Measurements from ENCODE around the gene AHDC1. TPM values are rescaled to one million over a fixed set of nuclear protein-coding genes. Genes with fewer than 3 reads are reported as not detected.
A peak's percentile ranks its signal among the peaks of the same experiment; 100 is the strongest.

Gene AHDC1
- total and polyA plus RNA-seq, 9 of the 15 experiments (the other 6 are each of a cell fraction or from before 2014, with no cell fraction given): 0.21 to 36.4 (median 4.7) TPM

DNA sequence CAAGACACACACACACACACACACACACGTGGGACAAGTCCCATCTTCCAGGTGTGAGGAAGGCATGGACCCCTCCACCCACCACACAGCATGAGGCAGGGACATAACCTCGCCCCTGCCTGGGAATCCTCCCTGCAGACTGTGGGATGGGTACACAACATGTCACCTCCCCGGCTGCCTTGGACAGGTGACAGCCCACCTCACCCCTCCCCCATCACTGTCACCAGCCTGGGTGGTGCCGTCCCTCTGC lies 40.7 kb downstream of the AHDC1 start (continued):
- TF ChIP-seq, protein P1, sequence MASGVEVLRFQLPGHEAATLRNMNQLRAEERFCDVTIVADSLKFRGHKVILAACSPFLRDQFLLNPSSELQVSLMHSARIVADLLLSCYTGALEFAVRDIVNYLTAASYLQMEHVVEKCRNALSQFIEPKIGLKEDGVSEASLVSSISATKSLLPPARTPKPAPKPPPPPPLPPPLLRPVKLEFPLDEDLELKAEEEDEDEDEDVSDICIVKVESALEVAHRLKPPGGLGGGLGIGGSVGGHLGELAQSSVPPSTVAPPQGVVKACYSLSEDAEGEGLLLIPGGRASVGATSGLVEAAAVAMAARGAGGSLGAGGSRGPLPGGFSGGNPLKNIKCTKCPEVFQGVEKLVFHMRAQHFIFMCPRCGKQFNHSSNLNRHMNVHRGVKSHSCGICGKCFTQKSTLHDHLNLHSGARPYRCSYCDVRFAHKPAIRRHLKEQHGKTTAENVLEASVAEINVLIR (CRISPR knock-in tag; IDR thresholded peaks at IDR 0.05): no peak
- TF ChIP-seq ZBTB7A (IDR thresholded peaks at IDR 0.05; ENCODE audit: borderline replicate concordance, control insufficient read depth, low read depth, low read length): 0 out of 2 replicates have a peak, but pooled peaks have one; percentile 28
- TF ChIP-seq, protein P2, sequence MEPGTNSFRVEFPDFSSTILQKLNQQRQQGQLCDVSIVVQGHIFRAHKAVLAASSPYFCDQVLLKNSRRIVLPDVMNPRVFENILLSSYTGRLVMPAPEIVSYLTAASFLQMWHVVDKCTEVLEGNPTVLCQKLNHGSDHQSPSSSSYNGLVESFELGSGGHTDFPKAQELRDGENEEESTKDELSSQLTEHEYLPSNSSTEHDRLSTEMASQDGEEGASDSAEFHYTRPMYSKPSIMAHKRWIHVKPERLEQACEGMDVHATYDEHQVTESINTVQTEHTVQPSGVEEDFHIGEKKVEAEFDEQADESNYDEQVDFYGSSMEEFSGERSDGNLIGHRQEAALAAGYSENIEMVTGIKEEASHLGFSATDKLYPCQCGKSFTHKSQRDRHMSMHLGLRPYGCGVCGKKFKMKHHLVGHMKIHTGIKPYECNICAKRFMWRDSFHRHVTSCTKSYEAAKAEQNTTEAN (CRISPR knock-in tag; IDR thresholded peaks at IDR 0.05): 0 out of 2 replicates have a peak, but pooled peaks have one; percentile 7
- TF ChIP-seq, protein P3, sequence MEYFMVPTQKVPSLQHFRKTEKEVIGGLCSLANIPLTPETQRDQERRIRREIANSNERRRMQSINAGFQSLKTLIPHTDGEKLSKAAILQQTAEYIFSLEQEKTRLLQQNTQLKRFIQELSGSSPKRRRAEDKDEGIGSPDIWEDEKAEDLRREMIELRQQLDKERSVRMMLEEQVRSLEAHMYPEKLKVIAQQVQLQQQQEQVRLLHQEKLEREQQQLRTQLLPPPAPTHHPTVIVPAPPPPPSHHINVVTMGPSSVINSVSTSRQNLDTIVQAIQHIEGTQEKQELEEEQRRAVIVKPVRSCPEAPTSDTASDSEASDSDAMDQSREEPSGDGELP (CRISPR knock-in tag; IDR thresholded peaks at IDR 0.05; ENCODE audit: borderline replicate concordance): no peak; the same call in 1 of the 2 replicates

DNA sequence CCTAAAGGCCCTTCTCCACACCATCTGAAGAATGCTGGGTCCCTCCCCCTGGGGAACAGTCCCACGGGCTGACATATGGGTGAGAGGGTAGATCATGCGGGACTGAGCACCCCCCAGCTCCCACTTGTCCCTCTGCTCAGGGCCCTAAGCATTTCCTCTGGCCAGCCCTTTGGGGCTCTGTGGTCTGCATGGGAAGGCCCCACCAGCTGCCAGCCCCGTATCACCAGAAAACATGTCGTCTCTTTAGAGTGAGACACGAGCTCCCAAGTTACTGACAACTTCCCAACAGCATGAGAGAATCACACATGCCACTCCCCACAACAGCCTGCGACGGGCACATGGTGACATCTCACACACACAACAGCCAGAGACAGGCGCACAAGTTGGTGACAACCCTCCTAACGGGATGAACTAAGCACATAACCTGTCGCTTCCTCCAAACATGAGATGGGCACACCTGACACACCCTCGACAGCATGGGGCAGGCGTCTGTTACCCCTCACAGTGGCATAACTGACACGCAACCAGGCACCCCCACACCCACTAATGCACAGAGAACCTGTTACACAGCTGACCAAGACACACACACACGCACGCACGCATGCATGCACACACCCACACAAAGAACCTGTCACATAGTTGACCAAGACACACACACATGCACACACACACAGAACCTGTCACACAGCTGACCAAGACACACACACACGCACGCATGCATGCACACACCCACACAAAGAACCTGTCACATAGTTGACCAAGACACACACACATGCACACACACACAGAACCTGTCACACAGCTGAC lies 41.2 kb downstream of the AHDC1 start:
- POLR2A ChIA-PET: interaction anchor here (0.6 to 0.7 kb wide), 2 partner anchors 19 to 58 kb away, joined by 3 read pairs; no protein-coding TSS in a partner anchor
- ATAC-seq (peak; percentile 2), DNase-seq (ENCODE audit: extremely low read depth in 1 of 4, low spot score in 3 of 4) (no peak), FAIRE-seq (peak; percentile 96)
- TF ChIP-seq TAF15 (IDR thresholded peaks at IDR 0.05; ENCODE audit: low read depth, low read length) (no peak), KAT7 (CRISPR knock-in tag; IDR thresholded peaks at IDR 0.05; ENCODE audit: borderline replicate concordance) (0 out of 2 replicates have a peak, but pooled peaks have one; percentile 37), PHF20 (IDR thresholded peaks at IDR 0.05; ENCODE audit: partially characterized antibody) (peak; percentile 7), ZNF785 (CRISPR knock-in tag; IDR thresholded peaks at IDR 0.05) (no peak), SP1 (CRISPR knock-in tag; IDR thresholded peaks at IDR 0.05) (0 out of 2 replicates have a peak, but pooled peaks have one; percentile 15), MTA3 (IDR thresholded peaks at IDR 0.05; ENCODE audit: borderline replicate concordance) (0 out of 2 replicates have a peak, but pooled peaks have one; percentile 4), EGR1 (conservative IDR thresholded peaks at IDR 0.05) (0 out of 2 replicates have a peak, but pooled peaks have one; percentile 24), YY1 (IDR thresholded peaks at IDR 0.05; ENCODE audit: borderline replicate concordance in 1 of 3, control insufficient read depth in 1 of 3, extremely low read depth in 1 of 3, insufficient read depth in 3 of 3, insufficient read length in 1 of 3, insufficient replicate concordance in 2 of 3, low read depth in 1 of 3, low read length in 2 of 3) (peak in 1 of 3 experiments; percentile 33)
- TF ChIP-seq, protein P4, sequence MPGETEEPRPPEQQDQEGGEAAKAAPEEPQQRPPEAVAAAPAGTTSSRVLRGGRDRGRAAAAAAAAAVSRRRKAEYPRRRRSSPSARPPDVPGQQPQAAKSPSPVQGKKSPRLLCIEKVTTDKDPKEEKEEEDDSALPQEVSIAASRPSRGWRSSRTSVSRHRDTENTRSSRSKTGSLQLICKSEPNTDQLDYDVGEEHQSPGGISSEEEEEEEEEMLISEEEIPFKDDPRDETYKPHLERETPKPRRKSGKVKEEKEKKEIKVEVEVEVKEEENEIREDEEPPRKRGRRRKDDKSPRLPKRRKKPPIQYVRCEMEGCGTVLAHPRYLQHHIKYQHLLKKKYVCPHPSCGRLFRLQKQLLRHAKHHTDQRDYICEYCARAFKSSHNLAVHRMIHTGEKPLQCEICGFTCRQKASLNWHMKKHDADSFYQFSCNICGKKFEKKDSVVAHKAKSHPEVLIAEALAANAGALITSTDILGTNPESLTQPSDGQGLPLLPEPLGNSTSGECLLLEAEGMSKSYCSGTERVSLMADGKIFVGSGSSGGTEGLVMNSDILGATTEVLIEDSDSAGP (CRISPR knock-in tag; IDR thresholded peaks at IDR 0.05): 0 out of 2 replicates have a peak, but pooled peaks have one; percentile 27
- intact Hi-C loops (cut with micrococcal nuclease) (no loop called here), in situ Hi-C loops (cut with MboI) (no loop called here)
- WGBS (ENCODE audit: insufficient coverage, low coverage, missing lambda C conversion rate): 65% methylated on average over 18 of the region's 18 CpGs
- Histone ChIP-seq H3K4me3 (no peak overlapping the region), H3K27ac (ENCODE audit: extremely low read depth, low read depth, low read length) (peak overlapping the region; percentile 44; the same call in 2 of the 3 replicates), H3K27me3 (ENCODE audit: control insufficient read depth in 2 of 2, insufficient read depth in 2 of 2, low read length in 2 of 2) (no peaks in the 10 kb centered on the region), H3K4me1 (replicated peaks in 1 of 2; ENCODE audit: control insufficient read depth in 2 of 2, insufficient read depth in 2 of 2, low read length in 2 of 2) (peaks cover 60 to 88% of the 10 kb centered on the region in 2 experiments), H3K79me2 (ENCODE audit: control insufficient read depth, insufficient read depth, low read length) (peaks cover 65% of the 10 kb centered on the region), H3K9me1 (ENCODE audit: control insufficient read depth, insufficient read depth, low read length) (peaks cover 6% of the 10 kb centered on the region), H2AFZ (ENCODE audit: low read depth, low read length) (no peak overlapping the region), H3K9me3 (replicated peaks; ENCODE audit: control insufficient read depth, insufficient read depth, low read depth, low read length) (no peaks in the 10 kb centered on the region), H3K36me3 (ENCODE audit: control insufficient read depth, insufficient read depth, low read length) (peaks cover 29% of the 10 kb centered on the region; the same call in 2 of the 3 replicates), H3K4me2 (ENCODE audit: insufficient read depth, low read length) (peak overlapping the region; percentile 34), H3K9ac (ENCODE audit: insufficient read depth in 1 of 2, low read depth in 2 of 2, low read length in 2 of 2) (peak overlapping the region in 1 of 2 experiments; percentile 89; a peak in 2 of 4 replicates), H4K20me1 (replicated peaks; ENCODE audit: control insufficient read depth, insufficient read depth, low read length) (peaks cover 15% of the 10 kb centered on the region; the same call in 1 of the 2 replicates)
- CTCF ChIA-PET (ENCODE audit: low intra/inter-chr PET ratio): no interaction called here
- BruUV-seq (replicated peaks): no TSS peak

Measured in K562 (cell line).